Keratinocyte (primary cell): ENCODE results near the gene RABIF. TPM values are rescaled to one million over a fixed set of nuclear protein-coding genes. Genes with fewer than 3 reads are reported as not detected.

ENCODE experiments used
- DNase-seq: peaks from one replicate; pipeline ENCODE4 v3.0.0-alpha.2; 2011; ENCODE audit warnings: low read depth, missing footprints, low spot score
- FAIRE-seq: peaks from 2 replicates; lab custom pipeline; 2011; peaks lifted over from hg19 to GRCh38; lab: Jason Lieb, UNC
- H2AFZ ChIP-seq: 2 replicates; pipeline ENCODE4 v1.6.0; 2012; ENCODE audit warnings: low read length, control low read depth, inconsistent platforms; ENCODE audit not compliant: control insufficient read depth
- H3K27ac ChIP-seq: 2 replicates; pipeline ENCODE4 v1.5.1; 2011; ENCODE audit warnings: low read length; ENCODE audit not compliant: control insufficient read depth, insufficient read depth
- H3K27me3 ChIP-seq: 3 replicates; pipeline ENCODE4 v1.6.0; 2011; ENCODE audit warnings: low read length; ENCODE audit not compliant: control insufficient read depth, insufficient read depth; ENCODE audit errors: extremely low read depth
- H3K36me3 ChIP-seq, 2 experiments: 2 replicates in 1 of 2; 3 replicates in 1 of 2; pipeline ENCODE4 v1.5.1; 2011; ENCODE audit warnings: low read length in 2 of 2, mild to moderate bottlenecking in 1 of 2; ENCODE audit not compliant: control insufficient read depth in 2 of 2, insufficient read depth in 2 of 2; ENCODE audit errors: extremely low read depth in 1 of 2
- H3K4me1 ChIP-seq: 3 replicates; pipeline ENCODE4 v1.5.1; 2011; ENCODE audit warnings: low read length; ENCODE audit not compliant: control insufficient read depth, insufficient read depth; ENCODE audit errors: extremely low read depth
- H3K4me2 ChIP-seq: 3 replicates; pipeline ENCODE4 v1.6.0; 2011; ENCODE audit warnings: low read depth, low read length; ENCODE audit not compliant: control insufficient read depth, insufficient read depth; ENCODE audit errors: extremely low read depth
- H3K4me3 ChIP-seq, 3 experiments: fragments of 200-600 bp in 1 of 3; sonication (generic) in 1 of 3; 2 replicates in 2 of 3; 3 replicates in 1 of 3; pipeline ENCODE4 v1.5.1; 2011 to 2016; ENCODE audit warnings: low read length in 3 of 3, mild to moderate bottlenecking in 3 of 3, control low read depth in 2 of 3, inconsistent platforms in 1 of 3, low read depth in 1 of 3, mixed read lengths in 1 of 3, mixed run types in 1 of 3, moderate library complexity in 1 of 3; ENCODE audit not compliant: control insufficient read depth in 2 of 3, insufficient read depth in 2 of 3; ENCODE audit errors: extremely low read depth in 1 of 3
- H3K79me2 ChIP-seq: 2 replicates; pipeline ENCODE4 v1.6.0; 2012; ENCODE audit warnings: low read length; ENCODE audit not compliant: control insufficient read depth, insufficient read depth
- H3K9ac ChIP-seq: 3 replicates; pipeline ENCODE4 v1.6.0; 2011; ENCODE audit warnings: low read length; ENCODE audit not compliant: control insufficient read depth, insufficient read depth; ENCODE audit errors: extremely low read depth
- H3K9me1 ChIP-seq: 3 replicates; pipeline ENCODE4 v1.6.0; 2011; ENCODE audit warnings: low read length; ENCODE audit not compliant: control insufficient read depth, insufficient read depth; ENCODE audit errors: extremely low read depth
- H3K9me3 ChIP-seq: 2 replicates; pipeline ENCODE4 v1.5.1; 2012; ENCODE audit warnings: low read depth, low read length; ENCODE audit not compliant: control insufficient read depth
- H4K20me1 ChIP-seq: 3 replicates; pipeline ENCODE4 v1.6.0; 2011; ENCODE audit warnings: low read length; ENCODE audit not compliant: control insufficient read depth, insufficient read depth; ENCODE audit errors: extremely low read depth
- EZH2 ChIP-seq: IDR thresholded peaks from one replicate; pipeline ENCODE4 v1.6.1; 2012; ENCODE audit warnings: inconsistent platforms, mild to moderate bottlenecking, low read length, moderate library complexity
- dilution Hi-C: fragments of 300-500 bp; cut with MboI; formaldehyde crosslinking; loops from one replicate; pipeline ENCODE4 v1.7.0; 2020; ENCODE audit warnings: low sequenced_read_pairs; ENCODE audit not compliant: extremely low pct_ligation_motif_present
- polyA plus RNA-seq, 5 experiments: library from polyadenylated mRNA; depleted of rRNA in 3 of 5; stranded (reverse) in 3 of 5; stranded (forward) in 1 of 5; unstranded in 1 of 5; fragments of >200 nt; gene quantifications; 1 replicate in 1 of 5; 2 replicates in 3 of 5; 3 replicates in 1 of 5; pipeline versions ENCODE4 v1.2.1 to v1.2.3, GENCODE V29; 2011 to 2012; ENCODE audit warnings: missing spikeins in 2 of 5, low read depth in 1 of 5, low replicate concordance in 1 of 5
- TF ChIP-seq, protein P1 (sequence below), 3 experiments: IDR thresholded peaks in 1 of 3; conservative IDR thresholded peaks in 1 of 3; optimal IDR thresholded peaks in 1 of 3; 2 replicates in 2 of 3; 3 replicates in 1 of 3; pipeline versions ENCODE3 to v1.5.1; 2011; ENCODE audit warnings: low read length in 3 of 3, mild to moderate bottlenecking in 3 of 3, moderate library complexity in 2 of 3, control low read depth in 1 of 3, inconsistent platforms in 1 of 3; ENCODE audit not compliant: insufficient read depth in 2 of 3; ENCODE audit errors: extremely low read depth in 1 of 3

RABIF gene
- polyA plus RNA-seq, 1 donor (not counting 4 experiments of a cell fraction or from before 2014, with no cell fraction given): 17.4 TPM

DNA sequence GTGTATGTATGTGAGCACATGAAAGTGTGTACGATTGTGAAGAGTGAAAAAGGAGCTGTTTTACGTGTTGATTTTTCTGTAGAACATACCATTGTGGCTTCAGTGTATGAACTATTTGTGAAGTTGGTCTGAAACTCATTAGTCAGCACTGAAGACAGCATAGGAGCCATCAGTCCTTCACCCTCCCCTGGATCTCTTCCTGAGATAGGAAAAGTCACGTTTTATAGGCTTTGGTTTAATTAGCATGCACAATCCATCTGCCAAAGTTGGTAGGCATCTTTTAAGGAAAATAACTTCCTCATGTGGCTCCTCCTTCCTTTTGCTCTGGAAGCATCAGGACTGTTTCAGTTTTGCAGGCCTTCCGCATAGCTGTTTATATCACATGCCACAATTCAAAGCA is 1.4 kb upstream of the RABIF start:
- FAIRE-seq (no peak), DNase-seq (no peak)
- Histone ChIP-seq H3K79me2 (peaks cover 13% of the 10 kb centered on the region), H3K27ac (no peak overlapping the region), H3K4me3 (no peak overlapping the region), H3K9me3 (no peaks in the 10 kb centered on the region), H3K9me1 (no peaks in the 10 kb centered on the region), H3K4me2 (no peak overlapping the region), H2AFZ (no peak overlapping the region), H3K36me3 (peaks cover 6 to 10% of the 10 kb centered on the region in 2 experiments), H3K9ac (no peak overlapping the region), H3K27me3 (no peaks in the 10 kb centered on the region), H4K20me1 (no peaks in the 10 kb centered on the region), H3K4me1 (peaks cover 10% of the 10 kb centered on the region)
- no peak for TF ChIP-seq EZH2
- TF ChIP-seq, protein P1, sequence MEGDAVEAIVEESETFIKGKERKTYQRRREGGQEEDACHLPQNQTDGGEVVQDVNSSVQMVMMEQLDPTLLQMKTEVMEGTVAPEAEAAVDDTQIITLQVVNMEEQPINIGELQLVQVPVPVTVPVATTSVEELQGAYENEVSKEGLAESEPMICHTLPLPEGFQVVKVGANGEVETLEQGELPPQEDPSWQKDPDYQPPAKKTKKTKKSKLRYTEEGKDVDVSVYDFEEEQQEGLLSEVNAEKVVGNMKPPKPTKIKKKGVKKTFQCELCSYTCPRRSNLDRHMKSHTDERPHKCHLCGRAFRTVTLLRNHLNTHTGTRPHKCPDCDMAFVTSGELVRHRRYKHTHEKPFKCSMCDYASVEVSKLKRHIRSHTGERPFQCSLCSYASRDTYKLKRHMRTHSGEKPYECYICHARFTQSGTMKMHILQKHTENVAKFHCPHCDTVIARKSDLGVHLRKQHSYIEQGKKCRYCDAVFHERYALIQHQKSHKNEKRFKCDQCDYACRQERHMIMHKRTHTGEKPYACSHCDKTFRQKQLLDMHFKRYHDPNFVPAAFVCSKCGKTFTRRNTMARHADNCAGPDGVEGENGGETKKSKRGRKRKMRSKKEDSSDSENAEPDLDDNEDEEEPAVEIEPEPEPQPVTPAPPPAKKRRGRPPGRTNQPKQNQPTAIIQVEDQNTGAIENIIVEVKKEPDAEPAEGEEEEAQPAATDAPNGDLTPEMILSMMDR (optimal IDR thresholded peaks at IDR 0.05 in 1 of 3, IDR thresholded peaks at IDR 0.05 in 1 of 3, conservative IDR thresholded peaks at IDR 0.05 in 1 of 3; ENCODE audit: extremely low read depth in 1 of 3, insufficient read depth in 2 of 3, low read length in 3 of 3): no peak
- dilution Hi-C loops: no loop called here

DNA sequence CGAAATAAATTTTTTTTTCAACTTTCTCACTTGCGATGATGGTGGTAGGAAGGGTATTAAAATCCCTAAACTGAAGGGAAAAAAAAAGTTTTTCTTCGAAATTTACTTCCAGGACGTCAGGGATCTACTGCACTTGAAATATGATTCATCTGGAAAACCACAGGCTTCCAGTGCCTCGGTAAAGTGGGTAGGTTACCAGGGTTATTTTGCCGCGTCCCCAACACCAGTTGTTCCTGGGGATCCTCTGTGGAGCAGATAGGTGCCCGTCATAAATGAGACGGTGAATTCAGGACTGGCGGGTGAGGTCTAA is 773 bp downstream of the RABIF start:
- peaks cover 3 to 13% of the 10 kb centered on the region in 2 experiments for H3K36me3 ChIP-seq
- dilution Hi-C loops: no loop called here
- H3K9me1 ChIP-seq: no peaks in the 10 kb centered on the region
- DNase-seq: no peak
- peak overlapping the region; percentile 60 to 84 (median 78) for H3K4me3 ChIP-seq
- H3K9ac ChIP-seq: peak overlapping the region; percentile 79
- H3K9me3 ChIP-seq: no peaks in the 10 kb centered on the region
- H3K4me2 ChIP-seq: peak overlapping the region; percentile 92
- H2AFZ ChIP-seq: peak overlapping the region; percentile 93
- H4K20me1 ChIP-seq: no peaks in the 10 kb centered on the region
- TF ChIP-seq EZH2: no peak
- TF ChIP-seq, protein P1 (optimal IDR thresholded peaks at IDR 0.05 in 1 of 3, IDR thresholded peaks at IDR 0.05 in 1 of 3, conservative IDR thresholded peaks at IDR 0.05 in 1 of 3; ENCODE audit: extremely low read depth in 1 of 3, insufficient read depth in 2 of 3, low read length in 3 of 3): no peak
- no peak for FAIRE-seq
- H3K4me1 ChIP-seq: peaks cover 10% of the 10 kb centered on the region
- H3K79me2 ChIP-seq: peaks cover 32% of the 10 kb centered on the region
- H3K27me3 ChIP-seq: no peaks in the 10 kb centered on the region
- H3K27ac ChIP-seq: peak overlapping the region; percentile 78
